Measurements from ENCODE around the gene SNTG2.

DNA sequence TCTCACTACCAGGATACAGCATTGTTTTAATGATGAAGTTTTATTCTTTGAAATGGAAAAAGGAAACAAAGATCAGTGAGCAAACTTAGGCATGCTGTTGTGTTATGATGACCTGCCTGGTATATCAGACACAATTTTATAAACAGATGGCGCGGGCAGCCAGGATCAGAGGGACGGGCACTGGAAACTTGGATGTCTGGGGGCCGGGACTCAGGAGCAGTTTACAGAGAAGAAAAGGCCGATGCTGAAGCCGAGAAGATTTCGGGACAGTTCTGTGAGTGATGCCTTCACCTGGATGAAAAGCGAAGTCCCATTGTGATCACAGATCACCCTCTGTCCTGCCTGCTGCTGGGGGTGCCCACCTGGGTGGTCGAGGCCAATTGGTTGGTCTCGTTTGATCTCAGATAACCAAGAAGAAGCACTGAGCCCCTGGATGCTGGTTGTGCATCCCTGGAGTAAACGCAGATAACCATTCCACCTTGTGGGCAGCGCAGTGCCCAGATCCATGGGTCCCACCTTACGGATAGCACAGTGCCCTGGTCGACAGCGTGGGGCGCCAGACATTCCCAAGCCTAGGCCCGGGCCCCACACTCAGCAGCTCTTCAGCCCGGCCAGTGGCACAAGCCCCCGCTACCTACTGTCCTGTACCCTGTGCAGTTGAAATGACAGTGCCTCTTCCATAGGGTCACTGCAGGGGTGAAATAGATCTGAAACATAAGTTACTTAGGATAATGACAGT, 279.7 kb downstream of the SNTG2 start:
- TF ChIP-seq POLR2A (IDR thresholded peaks at IDR 0.05; ENCODE audit: low read length) (no peak), GATA1 (IDR thresholded peaks at IDR 0.05; ENCODE audit: low read depth, low read length) (no peak)

All from erythroblast (primary cell).